SW 1271 (cell line): ENCODE data around the gene CCNI.
"Not testable (repeated sequence)": the region's sequence is repeated elsewhere in the genome, so short reads cannot be mapped to it uniquely, and the experiment has no call there.

Experiments used
- DNase-seq, 2 experiments: peaks; one replicate each; lab custom pipeline; 2025; lab: John Stamatoyannopoulos, UW

CCNI gene, protein sequence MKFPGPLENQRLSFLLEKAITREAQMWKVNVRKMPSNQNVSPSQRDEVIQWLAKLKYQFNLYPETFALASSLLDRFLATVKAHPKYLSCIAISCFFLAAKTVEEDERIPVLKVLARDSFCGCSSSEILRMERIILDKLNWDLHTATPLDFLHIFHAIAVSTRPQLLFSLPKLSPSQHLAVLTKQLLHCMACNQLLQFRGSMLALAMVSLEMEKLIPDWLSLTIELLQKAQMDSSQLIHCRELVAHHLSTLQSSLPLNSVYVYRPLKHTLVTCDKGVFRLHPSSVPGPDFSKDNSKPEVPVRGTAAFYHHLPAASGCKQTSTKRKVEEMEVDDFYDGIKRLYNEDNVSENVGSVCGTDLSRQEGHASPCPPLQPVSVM

GRCh38 chr4:77075869-77076799 is at the start of gene CCNI:
Gene CCNI (minus strand): TSS chr4:77075989. CDS start chr4:77066362, 9,627 bp downstream.
- DNase-seq, result peak; percentile 71 to 88

DNA sequence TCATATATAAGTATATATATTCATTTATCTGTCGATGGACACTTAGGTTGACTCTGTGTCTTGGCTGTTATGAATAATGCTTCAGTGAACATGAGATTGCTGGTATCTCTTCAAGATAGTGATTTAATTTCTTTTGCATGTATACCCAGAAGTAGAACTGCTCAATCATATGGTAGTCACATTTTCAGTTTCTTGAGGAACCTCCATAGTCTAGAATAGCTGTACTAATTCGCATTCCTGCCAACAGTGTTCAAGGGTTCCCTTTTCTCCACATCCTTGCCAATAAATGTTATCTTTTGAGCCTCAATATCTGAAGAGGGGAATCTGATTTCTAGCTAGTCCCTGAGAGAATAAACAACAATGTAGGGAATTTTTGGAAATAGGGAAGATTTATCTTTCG is 48.8 kb upstream of the CCNI start:
- DNase-seq, result no peak

DNA sequence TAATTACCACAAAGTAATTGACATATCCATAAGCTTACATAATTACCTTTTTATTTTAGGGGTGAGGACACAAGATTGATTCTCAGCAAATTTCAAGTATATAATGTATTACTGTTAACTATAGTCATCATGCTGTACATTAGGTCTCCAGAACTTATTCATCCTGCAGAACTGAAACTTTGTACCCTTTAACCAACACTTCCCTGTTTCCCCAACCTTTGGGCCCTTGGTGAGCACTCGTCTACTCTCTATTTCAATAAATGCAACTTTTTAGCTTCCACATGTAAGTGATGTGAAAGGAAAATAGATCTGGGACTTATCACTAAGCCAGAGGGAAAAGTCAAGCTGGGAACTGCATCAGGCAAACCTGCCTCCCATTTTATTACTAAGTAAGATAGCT is 47.6 kb upstream of the CCNI start:
- DNase-seq, result no peak

DNA sequence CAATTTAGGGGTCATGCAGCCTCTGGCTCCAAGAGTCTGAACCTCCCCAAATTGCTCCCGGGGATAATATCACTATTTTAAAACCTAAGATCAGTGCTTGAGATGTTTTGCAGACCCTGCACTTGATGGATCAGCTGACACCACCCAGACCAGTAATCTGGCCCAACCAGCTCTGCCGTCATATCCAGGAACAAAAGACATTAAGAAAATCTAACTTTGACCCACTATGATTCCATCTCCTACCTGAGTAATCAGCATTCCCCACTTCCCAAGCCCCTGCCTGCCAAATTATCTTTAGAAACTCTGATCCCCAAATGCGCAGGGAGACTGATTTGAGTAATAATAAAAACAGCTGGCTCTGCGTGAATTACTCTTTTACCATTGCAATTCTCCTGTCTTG is 46.9 kb upstream of the CCNI start:
- DNase-seq, result no peak

DNA sequence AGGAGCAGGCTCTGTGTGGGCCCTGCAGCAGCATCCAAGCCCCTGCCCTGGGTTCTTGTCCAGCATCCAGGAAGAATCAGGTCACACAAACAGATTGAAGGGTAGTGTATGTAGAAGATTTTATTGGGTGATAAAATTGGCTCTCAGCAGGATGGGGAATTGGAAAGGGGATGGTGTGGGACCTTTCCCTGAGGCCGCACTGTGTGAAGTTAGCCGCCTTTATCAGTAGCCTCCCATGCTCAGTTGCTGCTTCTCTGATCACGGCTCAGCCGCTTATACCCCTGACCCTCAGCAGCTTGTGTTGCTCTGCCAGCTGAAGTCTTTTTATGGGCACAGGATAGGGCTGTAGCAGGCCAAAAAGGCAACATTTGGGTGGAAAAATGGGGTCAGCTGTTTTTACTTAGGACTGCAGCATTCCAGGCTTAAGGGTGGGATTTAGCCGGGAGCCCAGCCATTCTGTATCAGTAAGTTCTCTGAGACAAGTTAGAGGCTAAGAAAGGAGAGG is 46.0 kb upstream of the CCNI start:
- no peak for DNase-seq

DNA sequence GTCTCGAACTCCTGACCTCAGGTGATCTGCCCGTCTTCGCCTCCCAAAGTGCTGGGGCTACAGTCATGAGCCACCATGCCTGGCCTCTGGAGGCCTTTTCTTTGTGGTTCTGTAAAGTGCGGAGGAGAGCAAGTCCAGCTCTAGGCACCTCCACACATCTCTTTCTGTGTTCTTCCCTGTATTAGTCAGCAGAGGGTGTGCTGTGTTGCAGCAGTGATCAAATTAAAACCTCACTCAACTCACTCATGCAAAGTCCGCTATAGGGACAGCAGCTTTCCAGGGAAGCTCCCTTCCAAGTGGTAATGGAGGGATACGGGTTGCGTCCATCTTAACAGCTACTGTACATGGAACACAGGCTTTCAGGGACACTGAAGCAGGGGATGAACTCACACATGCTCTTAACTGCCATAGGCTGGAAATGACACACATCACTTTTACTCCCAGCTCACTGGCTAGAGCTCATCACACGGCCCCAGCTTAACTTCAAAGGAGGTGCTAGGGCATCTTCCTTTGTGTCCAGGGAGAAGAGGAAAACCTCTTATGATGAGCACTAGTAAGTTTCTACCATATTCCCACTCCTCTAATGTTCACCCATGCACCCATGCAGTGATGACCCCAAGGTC is 45.2 kb upstream of the CCNI start:
- DNase-seq, result no peak

DNA sequence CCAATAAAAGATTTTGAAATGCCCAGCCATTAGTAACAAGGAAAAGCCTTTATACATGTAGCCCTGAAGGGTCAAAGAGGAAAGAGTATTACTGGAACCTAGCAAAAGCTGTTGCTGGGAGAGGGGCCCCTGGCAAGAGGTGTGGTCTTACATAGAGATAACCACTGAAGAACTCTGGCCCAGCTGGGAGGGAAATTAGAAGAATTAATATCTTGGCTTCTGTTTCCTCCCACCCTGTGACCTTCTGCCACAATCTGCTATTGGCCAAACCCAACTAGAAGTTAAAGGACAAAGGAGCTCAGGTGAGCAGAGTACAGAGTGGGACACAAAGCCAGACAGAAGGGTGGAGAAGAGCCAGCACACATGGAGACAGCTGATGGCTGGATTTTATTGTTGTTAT is 41.9 kb upstream of the CCNI start:
- DNase-seq, result no peak

GRCh38 chr4:77113069-77113468 is 37.3 kb upstream of the CCNI start:
- no peak for DNase-seq

DNA sequence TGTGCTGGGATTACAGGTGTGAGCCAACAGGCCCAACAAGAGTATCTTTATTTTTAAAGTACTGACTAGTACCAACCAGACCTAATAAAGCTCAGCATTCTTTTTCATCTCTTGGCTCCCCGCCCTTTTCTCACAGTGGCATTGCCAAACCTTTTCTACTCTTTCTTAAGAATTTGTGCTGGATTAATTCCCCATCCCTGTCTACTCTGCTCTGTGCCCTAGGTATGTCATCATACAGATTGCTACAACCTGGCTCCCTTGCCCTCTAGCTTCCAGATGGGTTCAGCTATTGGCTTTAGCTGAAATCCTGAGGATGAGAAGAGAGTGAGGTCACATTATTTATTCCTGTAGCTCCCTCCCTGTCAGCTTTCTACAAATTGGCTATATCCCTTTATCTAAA is 34.9 kb upstream of the CCNI start:
- DNase-seq, result no peak

DNA sequence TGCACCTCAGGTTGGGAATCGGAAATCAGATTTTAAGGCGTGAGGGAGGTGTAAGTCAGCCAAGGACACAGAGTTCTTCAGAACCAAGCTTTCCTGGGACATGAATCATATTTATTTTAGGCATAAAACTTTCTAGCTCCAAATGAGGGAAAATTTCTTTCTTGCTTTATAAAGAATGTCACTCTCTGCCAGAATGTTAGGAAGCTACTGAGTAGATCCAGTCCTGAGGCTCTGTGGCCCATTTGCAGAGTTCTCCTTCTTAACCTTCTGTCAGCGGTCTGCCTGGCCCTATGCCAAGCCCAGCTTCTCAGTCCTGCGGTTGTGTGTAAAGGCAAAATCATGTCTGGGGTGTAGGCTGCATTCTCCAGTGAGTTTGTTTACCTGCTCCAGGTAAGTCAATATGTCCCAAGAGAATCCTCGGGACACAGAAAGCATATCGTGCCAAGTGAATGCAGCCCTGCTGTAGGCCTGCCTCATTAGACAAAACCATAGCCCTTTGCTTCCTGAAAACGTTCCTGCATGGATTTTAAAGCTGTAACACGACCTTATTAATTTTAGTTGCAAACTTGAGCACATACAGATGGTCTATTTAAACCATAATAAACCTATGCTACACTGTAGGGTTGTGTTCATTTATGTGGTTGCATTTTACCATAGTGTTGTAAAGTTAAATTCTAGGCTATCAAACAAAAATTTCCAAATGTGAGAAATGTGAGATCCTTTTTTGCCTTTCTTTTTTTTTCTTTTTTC is 29.2 kb upstream of the CCNI start:
- DNase-seq, result no peak

GRCh38 chr4:77104388-77104787 is 28.6 kb upstream of the CCNI start:
- DNase-seq, result no peak

DNA sequence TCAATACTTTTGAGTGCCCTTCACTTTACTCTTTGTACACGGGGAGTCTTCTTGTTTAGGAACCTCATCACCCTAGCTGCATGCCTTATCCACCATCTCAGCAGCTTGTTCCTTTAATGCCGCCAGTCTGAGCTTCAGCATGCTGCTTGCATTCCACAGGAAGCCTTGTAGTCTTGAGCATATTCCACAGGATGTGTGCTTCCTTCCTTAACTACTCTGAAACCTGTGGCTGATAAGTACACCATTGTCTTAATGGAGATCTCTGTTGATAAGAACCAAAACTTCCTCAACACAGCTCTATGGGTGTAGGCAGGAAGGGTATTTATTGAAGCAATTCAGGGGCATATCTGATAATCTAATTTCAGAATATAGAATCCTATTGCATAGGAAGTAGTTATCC is 24.4 kb upstream of the CCNI start:
- DNase-seq, result no peak

- no peak for DNase-seq
These were observed 21.8 kb upstream of the CCNI start for GRCh38 chr4:77097611-77098010.

DNA sequence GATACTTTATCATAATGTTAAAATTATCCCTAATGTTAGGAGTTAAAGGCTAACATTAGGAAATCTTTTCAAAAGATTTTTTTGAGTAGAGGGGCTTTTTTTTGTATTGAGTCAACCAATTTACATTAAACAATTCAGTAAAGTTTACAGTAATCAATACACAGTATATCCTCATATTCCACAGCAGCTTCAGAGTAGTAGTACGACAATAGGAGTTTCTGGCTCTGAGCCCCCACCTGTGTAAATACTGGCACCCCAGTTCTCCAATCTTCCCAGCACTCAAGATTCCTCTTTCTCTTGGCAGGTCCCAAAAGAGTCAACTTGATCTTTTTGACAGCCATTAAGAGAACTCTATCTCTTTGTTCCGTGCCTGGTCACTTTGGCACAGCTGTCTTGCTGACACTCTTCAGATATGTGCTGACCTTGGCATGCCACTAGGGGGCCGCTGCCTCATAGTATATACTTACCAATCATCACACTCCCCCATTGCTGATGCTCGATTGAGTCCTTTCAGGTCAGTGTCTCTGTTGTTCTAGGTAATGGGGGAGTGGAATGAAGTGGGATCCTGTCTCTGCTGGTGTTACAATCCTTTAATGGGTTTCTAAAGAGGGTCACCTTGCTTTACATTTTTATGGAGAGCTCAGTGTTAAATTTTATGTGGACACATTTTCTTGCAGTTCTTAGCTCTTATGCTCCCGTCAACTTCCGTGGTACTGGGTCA is 19.5 kb upstream of the CCNI start:
- DNase-seq, result peak in 1 of 2 experiments; percentile 45

- DNase-seq, result no peak
These were observed 18.7 kb upstream of the CCNI start for GRCh38 chr4:77094496-77094895.

DNA sequence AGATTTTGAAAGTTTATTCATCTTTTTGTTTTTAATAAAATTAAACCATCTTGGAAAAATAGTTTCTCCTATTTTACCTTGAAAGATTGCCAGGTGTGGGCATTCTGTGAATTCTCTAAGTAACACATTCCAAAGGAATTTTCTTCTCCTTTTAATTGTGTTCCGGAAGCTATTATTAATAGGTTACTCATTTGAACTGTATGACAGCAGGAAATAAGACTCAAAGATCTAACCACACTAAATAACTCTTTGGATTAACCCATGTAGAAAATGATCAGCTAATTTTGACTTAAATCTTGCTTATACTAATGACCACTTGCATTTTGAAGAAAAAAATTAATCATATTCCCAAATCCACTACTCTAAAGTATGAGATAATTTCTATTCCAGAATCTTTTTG is 17.6 kb upstream of the CCNI start:
- DNase-seq, result no peak

GRCh38 chr4:77092975-77093374 is 17.2 kb upstream of the CCNI start:
- DNase-seq, result no peak

DNA sequence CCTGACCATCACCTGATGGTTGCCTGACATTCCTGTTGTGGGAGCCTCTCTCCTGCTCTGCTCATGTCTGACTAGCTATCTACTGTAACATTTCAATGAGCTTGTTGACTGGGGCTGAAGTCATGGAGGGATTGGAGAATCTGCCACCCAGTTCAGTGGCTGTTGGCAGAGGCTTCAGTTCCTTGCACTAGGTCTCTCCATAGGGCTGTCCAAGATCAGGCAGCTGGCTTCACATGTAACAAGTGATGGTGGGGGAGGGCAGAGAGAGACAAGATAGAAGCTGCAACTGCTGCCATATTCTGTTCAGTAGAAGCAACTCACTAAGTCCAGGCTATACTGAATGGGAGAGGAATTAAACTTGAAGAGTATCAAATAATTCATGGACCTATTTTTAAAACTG is 14.1 kb upstream of the CCNI start:
- no peak for DNase-seq

- not testable (repeated sequence) for DNase-seq
These were observed 11.2 kb upstream of the CCNI start for GRCh38 chr4:77087027-77087426.

- DNase-seq, result no peak
These were observed 8.3 kb upstream of the CCNI start for GRCh38 chr4:77084019-77084639.
